GM21381 (cell line): ENCODE measurements around the gene CCL22.

Source experiments
- ATAC-seq: cut with Tn5 transposase; IDR thresholded peaks from one replicate; pipeline ENCODE4 v1.9.1; 2021; ENCODE audit warnings: mild to moderate bottlenecking, moderate library complexity; ENCODE audit not compliant: unreplicated experiment

CCL22 gene

DNA sequence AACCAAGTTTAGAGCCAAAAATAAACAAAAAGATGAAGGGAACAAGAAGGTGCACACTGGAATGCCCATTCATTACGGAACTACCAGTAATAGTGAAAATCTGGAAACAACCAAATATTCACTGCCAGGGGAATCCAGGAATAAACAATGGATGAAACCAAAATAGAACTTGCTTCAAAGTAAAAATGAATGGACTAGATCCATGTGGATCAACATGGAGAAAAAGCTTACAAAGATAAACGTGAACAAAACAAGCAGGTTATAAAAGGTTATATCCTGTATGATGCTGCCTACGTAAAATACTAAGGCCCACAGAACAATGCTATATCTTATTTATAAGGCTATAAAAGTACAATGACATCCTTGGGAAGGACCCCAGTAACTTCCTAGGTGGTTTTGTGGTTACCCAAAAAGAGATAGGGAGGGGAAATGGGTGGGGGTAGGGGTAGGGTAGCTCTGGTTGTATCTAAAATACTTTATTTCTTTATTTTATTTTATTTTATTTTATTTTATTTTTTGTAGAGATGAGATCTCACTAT, 12.8 kb upstream of the CCL22 start:
- no peak for ATAC-seq

DNA sequence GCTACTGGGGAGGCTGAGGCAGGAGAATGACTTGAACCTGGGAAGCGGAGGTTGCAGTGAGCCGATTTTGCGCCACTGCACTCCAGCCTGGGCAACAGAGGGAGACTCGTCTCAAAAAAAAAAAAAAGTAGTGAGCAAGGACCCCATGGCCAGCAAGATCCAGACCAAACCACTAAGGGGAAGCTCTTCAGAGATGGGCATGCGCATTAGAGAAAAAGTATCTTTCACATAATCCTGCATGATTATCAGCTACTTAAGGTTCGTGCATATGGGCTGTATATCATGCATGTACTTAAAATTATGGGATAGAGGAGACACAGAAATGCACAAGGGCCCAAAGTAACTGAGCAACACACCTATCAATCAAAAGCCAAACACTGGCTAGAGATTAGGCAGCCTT, 10.7 kb upstream of the CCL22 start:
- no peak for ATAC-seq

DNA sequence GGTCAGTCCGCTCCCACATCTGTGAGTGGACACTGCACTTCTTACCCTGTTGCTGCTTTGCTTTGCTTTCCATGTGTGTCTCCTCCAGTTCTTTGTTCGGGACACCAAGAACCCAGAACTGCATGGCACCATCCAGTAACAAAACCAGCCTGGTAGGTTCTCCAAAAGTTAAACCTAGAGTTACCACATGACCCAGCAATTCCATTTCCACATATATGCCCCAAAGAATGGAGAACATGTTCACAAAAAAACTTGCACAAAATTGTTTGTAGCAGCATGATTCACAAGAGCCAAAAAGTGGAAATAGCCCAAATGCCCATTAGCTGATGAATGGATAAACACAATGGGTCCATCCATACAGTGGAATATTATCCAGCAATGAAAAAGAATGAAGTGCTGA, 10.3 kb upstream of the CCL22 start:
- ATAC-seq = no peak

DNA sequence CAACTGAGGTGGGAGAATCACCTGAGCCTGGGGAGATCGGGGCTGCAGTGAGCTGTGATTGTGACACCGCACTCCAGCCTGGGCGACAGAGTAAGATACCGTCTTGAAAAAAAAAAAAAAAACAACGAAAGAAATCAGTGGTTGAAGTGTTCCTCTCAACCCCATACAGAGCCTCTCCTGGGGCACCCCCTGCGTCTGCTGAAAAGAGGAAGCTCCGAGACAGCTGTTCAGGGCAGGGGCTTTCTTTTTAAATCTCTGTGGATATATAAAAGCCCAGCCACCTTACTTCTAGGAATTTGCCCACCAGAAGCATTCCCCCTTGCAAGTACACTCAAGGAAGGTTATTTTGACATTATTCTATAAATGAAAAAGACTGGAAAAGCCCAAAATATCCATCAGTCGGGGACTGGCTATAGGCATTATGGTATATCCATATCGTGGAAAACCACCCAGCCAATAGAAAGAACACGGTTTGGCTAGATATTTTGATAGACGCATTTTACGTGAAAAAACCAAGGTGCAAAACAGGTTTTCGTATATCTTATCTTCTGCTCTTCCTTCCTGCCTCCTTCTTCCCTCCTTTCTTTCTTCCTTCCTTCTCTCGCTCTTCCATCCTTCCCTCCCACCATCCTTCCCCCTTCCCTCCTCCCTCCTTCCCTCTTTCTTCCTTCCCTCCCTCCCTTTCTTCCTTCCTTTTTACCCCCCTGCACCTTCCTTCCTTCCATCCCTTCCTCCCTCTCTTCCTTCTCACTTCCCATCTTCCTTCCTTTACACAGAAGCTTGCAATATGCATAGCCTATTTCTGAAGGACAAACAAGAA, 9.2 kb upstream of the CCL22 start:
- ATAC-seq = peak; percentile 79

DNA sequence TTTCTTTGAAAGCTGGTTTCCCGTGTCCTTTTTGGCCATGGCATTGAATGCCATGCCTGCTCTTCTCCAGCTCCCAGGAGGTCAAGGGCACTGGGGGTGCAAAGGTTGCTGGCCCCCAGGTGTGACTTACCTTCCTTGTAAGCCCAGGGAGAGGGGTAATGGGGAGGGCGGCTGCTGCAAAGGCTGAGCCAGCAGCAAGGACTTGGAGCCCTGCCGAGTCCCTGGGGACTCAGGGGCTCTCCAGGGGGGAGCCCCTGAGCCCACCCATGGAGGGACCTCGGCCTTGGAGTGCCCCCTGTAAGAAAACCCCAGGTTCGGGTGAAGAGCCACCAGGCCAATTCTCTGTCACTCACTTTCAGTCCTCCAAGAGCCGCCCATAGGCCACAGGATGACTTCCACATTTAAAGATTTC, 5.9 kb upstream of the CCL22 start:
- ATAC-seq = no peak

GRCh38 chr16:57354311-57354710, 4.3 kb upstream of the CCL22 start:
- no peak for ATAC-seq

GRCh38 chr16:57355898-57356414, 2.6 kb upstream of the CCL22 start:
- no peak for ATAC-seq

- ATAC-seq = no peak
Measured at GRCh38 chr16:57356547-57356946, 2.0 kb upstream of the CCL22 start.

GRCh38 chr16:57357330-57358085, 1.1 kb upstream of the CCL22 start:
- no peak for ATAC-seq

GRCh38 chr16:57358086-57358420, 530 bp upstream of the CCL22 start:
- no peak for ATAC-seq

GRCh38 chr16:57360321-57360935, 1.8 kb downstream of the CCL22 start:
- ATAC-seq = no peak

DNA sequence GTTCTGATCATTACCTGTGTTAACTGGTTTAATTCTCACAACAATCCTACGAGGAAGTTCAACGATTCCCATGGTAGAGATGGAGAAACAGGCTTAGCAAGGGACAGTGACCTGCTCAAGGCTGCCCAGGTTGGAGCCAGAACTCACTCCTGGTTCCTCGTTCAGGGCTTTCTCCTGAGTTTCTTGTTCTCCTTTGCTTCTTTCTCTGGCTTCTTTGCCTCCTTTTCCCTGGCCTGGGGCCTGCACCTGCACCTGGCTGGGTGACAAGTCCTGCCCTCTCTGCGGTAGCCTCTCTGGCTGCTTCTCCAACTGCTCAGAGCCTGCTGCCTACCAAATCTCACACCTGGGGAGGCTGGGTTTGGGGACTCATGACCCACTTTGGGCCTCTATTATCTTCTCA, 2.8 kb downstream of the CCL22 start:
- ATAC-seq = no peak

- ATAC-seq = no peak
Measured at GRCh38 chr16:57364143-57364542, 5.6 kb downstream of the CCL22 start.

DNA sequence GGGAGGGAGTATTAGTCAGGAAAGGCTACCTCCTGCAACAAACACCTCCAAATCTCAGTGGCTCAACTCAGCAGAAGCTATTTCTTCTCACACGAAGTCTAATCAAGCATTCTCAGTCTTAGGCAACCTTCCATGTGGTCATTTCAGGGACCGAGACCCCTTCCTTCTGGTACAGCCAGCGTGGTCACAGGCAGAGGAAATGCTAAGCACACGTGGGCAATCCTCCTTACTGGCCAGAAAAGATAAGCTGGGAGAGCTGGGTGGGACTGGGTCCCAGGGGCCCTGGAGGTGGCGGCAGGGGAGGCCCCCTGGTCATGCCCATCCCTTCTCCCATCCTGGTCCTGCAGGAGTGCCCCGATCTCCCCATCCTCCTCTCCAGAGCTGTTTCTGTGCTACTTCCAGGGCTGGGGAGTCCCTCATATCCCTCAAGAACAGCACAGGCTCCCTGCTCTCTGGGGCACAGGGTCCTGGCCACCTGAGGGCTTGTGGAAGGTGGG, 8.0 kb downstream of the CCL22 start:
- no peak for ATAC-seq

DNA sequence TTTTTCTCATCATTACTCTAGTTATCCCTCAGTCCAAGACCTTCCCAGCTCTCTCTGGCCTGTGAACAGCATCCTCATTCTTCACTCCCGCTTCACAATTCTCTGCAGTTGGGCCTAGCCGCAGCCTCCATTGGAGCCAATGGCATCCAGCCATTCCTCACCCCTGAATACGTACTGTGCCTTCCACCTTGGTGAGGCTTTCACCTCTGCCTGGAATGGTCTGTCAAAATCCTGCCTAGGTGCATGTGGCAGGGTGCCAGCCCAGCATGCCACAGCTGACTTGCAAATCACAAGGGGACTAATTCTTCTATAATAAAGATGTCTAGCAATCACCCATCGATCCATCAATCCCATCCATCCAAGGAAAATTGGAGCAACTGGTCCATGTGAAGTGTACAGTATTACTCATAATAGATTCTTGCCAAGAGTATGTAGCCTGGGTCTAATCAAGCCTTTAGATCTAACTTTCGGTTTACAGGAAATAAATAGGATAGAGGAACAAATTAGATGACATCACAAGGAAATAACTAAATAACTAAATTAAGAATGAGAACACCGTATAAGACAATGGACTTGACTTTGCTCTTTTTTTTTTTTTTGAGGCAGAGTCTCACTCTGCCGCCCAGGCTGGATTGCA, 8.7 kb downstream of the CCL22 start:
- ATAC-seq = no peak

DNA sequence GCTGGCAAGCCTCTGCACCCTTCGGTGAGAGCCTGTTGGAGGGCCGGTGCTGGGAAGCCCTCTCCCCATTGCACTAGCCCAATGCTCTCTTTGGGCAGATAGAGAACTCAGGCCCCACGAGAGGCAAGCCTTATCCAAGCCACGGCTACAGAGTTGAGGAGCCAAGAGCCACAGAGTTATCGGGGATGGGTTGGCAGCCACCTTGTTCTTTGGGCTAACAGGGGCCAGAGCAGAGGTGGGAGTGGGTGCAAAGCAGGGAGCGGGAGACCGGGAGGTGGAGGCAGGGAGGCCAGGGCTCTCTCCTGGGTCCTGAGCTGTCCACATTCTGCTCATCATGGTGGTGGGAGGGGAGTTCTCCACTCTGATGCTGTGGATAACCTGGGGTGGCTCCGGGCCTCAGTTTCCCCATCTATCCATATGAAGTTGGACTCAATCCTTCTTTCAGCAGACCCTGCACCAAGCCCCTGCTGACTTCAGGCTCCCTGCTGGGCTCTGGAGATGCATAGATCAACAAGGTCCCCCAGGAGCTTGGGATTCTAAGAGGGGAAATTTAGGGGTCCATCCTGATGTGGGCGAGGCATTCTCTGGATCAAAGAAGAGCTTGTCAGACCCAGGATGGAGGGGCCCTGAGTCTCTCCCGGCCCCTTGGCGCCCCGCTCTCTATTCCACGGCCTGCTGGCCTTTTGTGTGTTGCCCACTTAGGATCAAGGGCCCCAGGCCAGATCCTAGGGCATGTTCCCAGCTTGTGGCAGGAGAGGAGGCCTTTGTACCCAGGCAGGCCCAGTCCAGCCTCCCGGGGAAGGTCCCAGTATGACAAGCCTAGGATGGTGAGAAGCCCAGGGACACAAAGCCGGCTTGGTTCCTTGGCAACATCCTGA, 13.2 kb downstream of the CCL22 start:
- ATAC-seq = no peak

DNA sequence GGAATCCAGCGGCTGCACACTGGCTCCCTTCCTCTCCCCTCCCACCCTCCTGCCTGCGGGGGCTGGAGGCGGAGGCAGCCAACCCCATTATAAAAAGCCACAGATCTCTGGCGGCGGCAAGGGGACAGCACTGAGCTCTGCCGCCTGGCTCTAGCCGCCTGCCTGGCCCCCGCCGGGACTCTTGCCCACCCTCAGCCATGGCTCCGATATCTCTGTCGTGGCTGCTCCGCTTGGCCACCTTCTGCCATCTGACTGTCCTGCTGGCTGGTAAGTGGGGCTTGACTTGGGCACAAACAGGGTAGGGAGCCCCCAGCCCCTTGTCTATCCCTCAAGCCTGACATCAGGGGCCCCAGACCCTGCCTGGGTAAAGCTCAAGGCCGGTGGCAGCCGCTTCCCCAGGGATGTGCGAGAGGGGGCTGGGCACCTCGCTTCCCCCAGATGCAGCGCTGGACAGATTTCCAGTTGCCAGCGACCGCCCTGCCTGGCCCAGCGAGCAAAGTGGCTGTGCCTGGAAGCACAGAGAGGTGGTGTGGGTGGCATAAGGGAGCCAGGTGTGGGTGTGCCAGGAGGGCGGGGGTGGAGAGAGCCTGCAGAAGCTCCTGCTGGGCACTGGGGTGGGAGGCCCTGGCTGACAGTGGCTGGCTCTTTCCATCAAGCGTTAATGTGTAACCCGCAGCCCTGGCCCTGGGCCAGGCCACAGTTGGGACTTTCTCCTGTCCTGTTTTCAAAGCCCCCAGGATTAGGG, 14.0 kb downstream of the CCL22 start, which contains the start of gene CX3CL1:
Gene CX3CL1 (plus strand): TSS at position 119 of the 745 bp plus-strand sequence. CDS start 79 bp downstream, at position 198.
- no peak for ATAC-seq

- no peak for ATAC-seq
Measured at GRCh38 chr16:57373117-57373947, 14.7 kb downstream of the CCL22 start.
